Liver (tissue), 3 donors: Measurements from ENCODE around the gene STK40.

Source experiments
- CTCF ChIP-seq: fragments of 150-350 bp; IDR thresholded peaks from 2 replicates; pipeline ENCODE4 v1.5.1; 2017; ENCODE audit warnings: improper control_type of control experiment, low read depth, low read length; ENCODE audit not compliant: missing input control
- FOXA1 ChIP-seq: IDR thresholded peaks from 2 replicates; pipeline ENCODE4 v1.6.1; 2016; ENCODE audit warnings: antibody characterized with exemption
- GABPA ChIP-seq, 2 donors: IDR thresholded peaks in 1 of 2; conservative IDR thresholded peaks in 1 of 2; 2 replicates each; pipeline ENCODE4 v1.6.1; 2016; ENCODE audit warnings: antibody characterized with exemption in 2 of 2, mild to moderate bottlenecking in 1 of 2, moderate library complexity in 1 of 2
- MAX ChIP-seq: IDR thresholded peaks from 2 replicates; pipeline ENCODE4 v1.6.1; 2016; ENCODE audit warnings: antibody characterized with exemption
- NR2F2 ChIP-seq: IDR thresholded peaks from 2 replicates; pipeline ENCODE4 v1.6.1; 2016; ENCODE audit warnings: antibody characterized with exemption
- RAD21 ChIP-seq, 2 donors: IDR thresholded peaks; 2 replicates each; pipeline ENCODE4 v1.6.1; 2016; ENCODE audit warnings: antibody characterized with exemption in 2 of 2, mild to moderate bottlenecking in 2 of 2
- RXRA ChIP-seq, 2 donors: IDR thresholded peaks; 2 replicates each; pipeline ENCODE4 v1.6.1; 2017 to 2018; ENCODE audit warnings: antibody characterized with exemption in 2 of 2, mild to moderate bottlenecking in 1 of 2
- SP1 ChIP-seq: IDR thresholded peaks from 2 replicates; pipeline ENCODE4 v1.6.1; 2018; ENCODE audit warnings: antibody characterized with exemption, mild to moderate bottlenecking
- TAF1 ChIP-seq: conservative IDR thresholded peaks from 2 replicates; pipeline ENCODE4 v1.6.1; 2016; ENCODE audit warnings: antibody characterized with exemption, mild to moderate bottlenecking
- YY1 ChIP-seq: IDR thresholded peaks from 2 replicates; pipeline ENCODE4 v1.6.1; 2016; ENCODE audit warnings: antibody characterized with exemption, mild to moderate bottlenecking
- TF ChIP-seq, protein P1 (sequence below): IDR thresholded peaks from 2 replicates; pipeline ENCODE4 v1.6.1; 2016; ENCODE audit warnings: antibody characterized with exemption, mild to moderate bottlenecking
- TF ChIP-seq, protein P2 (sequence below): IDR thresholded peaks from 2 replicates; pipeline ENCODE4 v1.6.1; 2016; ENCODE audit warnings: antibody characterized with exemption
- TF ChIP-seq, protein P3 (sequence below): IDR thresholded peaks from 2 replicates; pipeline ENCODE4 v1.6.1; 2016; ENCODE audit warnings: antibody characterized with exemption
- donor health status: healthy.
- donor health status: healthy.

- no peak for TF ChIP-seq RAD21 (IDR thresholded peaks at IDR 0.05)
- no peak for TF ChIP-seq CTCF
- TF ChIP-seq, protein P1, sequence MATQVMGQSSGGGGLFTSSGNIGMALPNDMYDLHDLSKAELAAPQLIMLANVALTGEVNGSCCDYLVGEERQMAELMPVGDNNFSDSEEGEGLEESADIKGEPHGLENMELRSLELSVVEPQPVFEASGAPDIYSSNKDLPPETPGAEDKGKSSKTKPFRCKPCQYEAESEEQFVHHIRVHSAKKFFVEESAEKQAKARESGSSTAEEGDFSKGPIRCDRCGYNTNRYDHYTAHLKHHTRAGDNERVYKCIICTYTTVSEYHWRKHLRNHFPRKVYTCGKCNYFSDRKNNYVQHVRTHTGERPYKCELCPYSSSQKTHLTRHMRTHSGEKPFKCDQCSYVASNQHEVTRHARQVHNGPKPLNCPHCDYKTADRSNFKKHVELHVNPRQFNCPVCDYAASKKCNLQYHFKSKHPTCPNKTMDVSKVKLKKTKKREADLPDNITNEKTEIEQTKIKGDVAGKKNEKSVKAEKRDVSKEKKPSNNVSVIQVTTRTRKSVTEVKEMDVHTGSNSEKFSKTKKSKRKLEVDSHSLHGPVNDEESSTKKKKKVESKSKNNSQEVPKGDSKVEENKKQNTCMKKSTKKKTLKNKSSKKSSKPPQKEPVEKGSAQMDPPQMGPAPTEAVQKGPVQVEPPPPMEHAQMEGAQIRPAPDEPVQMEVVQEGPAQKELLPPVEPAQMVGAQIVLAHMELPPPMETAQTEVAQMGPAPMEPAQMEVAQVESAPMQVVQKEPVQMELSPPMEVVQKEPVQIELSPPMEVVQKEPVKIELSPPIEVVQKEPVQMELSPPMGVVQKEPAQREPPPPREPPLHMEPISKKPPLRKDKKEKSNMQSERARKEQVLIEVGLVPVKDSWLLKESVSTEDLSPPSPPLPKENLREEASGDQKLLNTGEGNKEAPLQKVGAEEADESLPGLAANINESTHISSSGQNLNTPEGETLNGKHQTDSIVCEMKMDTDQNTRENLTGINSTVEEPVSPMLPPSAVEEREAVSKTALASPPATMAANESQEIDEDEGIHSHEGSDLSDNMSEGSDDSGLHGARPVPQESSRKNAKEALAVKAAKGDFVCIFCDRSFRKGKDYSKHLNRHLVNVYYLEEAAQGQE: no peak
- TF ChIP-seq, protein P2, sequence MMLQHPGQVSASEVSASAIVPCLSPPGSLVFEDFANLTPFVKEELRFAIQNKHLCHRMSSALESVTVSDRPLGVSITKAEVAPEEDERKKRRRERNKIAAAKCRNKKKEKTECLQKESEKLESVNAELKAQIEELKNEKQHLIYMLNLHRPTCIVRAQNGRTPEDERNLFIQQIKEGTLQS: no peak
- TF ChIP-seq FOXA1: no peak
- no peak for TF ChIP-seq YY1
- no peak for TF ChIP-seq SP1
- TF ChIP-seq, protein P3, sequence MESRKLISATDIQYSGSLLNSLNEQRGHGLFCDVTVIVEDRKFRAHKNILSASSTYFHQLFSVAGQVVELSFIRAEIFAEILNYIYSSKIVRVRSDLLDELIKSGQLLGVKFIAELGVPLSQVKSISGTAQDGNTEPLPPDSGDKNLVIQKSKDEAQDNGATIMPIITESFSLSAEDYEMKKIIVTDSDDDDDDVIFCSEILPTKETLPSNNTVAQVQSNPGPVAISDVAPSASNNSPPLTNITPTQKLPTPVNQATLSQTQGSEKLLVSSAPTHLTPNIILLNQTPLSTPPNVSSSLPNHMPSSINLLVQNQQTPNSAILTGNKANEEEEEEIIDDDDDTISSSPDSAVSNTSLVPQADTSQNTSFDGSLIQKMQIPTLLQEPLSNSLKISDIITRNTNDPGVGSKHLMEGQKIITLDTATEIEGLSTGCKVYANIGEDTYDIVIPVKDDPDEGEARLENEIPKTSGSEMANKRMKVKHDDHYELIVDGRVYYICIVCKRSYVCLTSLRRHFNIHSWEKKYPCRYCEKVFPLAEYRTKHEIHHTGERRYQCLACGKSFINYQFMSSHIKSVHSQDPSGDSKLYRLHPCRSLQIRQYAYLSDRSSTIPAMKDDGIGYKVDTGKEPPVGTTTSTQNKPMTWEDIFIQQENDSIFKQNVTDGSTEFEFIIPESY: no peak
- no peak for TF ChIP-seq TAF1
- TF ChIP-seq GABPA (IDR thresholded peaks at IDR 0.05 in 1 of 2, conservative IDR thresholded peaks at IDR 0.05 in 1 of 2): no peak
- TF ChIP-seq MAX: no peak
- no peak for TF ChIP-seq NR2F2
- no peak for TF ChIP-seq RXRA (IDR thresholded peaks at IDR 0.05)
Observed at GRCh38 chr1:36359911-36360550, 25.7 kb downstream of the STK40 start.
